Activated CD4-positive, alpha-beta T cell treated with anti-CD3 and anti-CD28 coated beads, Interleukin-2, Interleukin-4, amounts not matched to agents 100 ng/mL and 50 ng/mL, durations not matched to agents 16 hours and 8 hours (primary cell): ENCODE results near the gene STPG1.

Source experiments
- DNase-seq: peaks from one replicate; pipeline ENCODE4 v3.0.0-alpha.2; 2020; ENCODE audit warnings: low spot score

STPG1 gene

DNA sequence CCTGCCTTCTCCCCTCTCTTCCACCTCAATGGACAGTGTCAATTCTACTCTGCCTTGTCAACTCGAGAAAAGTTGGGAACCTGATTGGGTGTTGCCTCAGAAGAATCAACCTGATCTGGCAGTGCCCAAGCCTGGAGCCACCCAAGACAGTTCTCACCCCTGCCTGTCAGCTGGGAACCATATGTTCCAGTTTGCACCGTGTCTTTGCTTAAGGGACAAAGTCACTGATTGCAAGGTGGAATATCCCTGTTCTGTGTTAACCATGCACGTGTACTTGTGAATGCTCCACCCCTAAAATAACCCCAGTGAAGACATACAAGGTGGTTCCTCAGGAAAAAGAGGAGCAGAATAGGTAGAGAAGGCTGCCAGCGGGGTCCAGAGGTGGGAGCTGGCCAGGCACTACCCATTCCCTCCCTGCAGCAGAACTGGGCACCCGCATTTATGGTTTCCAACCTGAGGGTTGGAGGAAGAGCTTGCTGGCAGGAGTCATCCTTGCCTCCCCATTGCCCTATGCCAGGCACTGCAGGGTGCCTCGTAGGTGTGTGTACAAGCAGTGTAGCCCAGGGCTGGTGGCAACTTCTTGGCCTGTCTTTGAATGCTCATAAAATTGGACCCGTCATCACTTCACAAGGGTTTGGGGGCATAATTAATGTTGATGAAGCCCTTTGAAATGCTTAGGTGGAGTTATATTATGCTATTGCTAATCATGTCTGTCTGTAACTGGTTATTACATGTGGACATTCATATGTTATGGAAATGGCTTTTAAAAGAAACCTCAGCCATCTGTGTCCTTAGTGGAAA lies 13.4 kb upstream of the STPG1 start:
- DNase-seq = no peak

DNA sequence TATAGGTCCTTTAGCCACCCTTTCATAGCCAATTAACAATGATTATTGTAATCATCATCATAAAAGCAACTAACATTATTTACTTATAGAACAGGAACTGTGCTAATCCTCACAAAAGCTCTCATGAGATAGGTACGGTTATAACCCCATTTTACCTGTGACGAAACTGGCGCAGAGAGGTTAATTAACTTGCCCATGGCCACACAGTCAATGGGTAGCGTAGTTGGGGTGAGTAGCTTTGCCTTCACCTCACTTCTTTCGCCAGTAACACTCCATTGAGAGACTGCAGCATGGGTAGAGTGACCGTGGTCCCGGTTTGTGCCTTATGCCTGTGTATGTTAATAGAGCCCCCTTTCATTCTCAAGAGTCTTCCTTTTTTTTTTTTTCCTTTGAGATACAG lies 12.3 kb upstream of the STPG1 start:
- no peak for DNase-seq

DNA sequence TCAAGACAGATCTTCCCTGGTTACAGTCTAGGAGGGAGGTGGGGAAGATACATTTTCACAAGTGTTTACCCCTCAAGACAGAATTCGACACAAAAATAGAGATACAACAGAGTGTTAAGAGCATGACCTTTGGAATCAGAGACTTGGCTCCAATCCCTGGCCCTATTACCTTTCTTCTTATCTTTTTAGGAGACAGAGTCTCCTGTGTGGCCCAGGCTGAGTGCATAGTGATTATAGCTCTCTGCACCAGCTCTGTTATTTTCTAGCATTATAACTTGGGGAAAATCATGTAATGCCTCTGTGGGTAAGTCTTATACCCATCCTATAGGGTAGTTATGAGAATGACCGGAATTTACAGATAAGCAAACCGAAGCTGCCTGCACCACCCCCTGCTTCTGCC lies 11.9 kb upstream of the STPG1 start:
- DNase-seq = no peak

DNA sequence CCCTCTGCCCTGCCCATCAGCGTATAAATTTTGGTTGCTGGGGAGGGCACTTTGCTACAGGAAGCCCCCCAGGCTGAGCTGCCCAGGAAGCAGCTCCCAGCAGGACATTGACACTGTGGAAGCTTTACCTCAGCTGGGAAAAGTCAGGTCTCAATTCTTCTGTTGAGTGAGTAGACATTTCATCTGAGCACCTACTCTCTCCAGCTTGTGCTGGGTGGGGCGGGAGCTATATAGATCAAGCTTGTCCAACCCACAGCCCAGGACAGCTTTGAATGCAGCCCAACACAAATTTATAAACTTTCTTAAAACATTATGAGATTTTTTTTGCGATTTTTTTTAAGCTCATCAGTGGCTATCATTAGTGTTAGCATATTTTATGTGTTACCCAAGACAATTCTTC lies 11.4 kb upstream of the STPG1 start:
- DNase-seq = no peak

DNA sequence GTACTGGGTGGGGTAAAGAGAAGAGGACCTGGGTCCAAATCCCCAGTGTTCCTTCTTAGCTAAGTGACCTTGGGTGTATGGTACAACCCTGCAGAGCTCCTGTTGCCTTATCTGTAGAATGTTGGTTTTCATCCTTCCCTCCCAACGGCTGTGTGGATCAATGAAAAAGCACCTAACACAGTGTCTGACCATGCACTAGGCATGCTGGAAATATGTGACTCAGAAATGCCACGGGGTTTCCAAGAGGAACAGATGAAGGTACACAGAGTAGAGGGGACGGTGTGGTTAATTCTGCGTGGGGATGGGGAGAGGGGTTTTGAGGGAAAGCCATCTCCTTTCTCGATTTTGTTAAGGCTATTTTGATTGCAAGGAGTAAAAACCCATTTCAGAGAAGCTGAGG lies 10.6 kb upstream of the STPG1 start:
- no peak for DNase-seq

DNA sequence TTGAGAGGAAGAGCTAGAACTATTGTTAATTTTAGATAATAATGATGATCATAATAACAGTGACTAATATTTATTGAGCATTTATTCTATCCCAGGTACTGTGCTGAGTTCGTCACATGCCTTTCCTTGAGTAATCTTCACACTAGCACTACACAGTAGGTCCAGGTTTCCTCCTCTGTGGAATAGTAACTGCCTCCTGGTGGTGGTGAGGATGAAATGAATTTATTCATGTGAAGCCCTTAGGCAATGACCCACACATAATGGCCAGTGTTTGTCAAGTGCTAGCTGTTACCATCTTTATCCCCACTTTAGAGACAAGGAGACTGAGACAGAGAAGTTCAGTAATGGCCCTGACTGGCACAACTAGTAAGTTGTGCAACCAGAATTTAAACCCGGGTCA lies 7.9 kb upstream of the STPG1 start:
- no peak for DNase-seq

DNA sequence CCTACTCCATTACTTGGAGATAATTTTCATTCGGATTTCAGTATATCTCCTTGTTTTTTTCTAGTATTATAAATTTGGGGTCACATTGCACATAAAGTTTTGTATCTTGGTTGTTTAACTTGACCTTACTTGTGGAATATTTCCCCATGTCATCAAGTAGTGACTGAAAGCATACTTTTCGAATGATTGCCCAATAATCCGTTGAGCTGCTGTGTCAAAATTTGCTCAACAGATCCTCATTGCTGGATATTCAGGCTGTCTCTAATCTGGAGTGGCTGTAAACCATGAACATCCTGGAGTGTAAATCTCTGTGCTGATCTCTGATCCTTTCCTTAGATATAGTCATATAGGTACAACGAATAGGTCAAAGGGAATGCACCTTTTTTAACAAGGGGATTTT lies 7.0 kb upstream of the STPG1 start:
- no peak for DNase-seq

DNA sequence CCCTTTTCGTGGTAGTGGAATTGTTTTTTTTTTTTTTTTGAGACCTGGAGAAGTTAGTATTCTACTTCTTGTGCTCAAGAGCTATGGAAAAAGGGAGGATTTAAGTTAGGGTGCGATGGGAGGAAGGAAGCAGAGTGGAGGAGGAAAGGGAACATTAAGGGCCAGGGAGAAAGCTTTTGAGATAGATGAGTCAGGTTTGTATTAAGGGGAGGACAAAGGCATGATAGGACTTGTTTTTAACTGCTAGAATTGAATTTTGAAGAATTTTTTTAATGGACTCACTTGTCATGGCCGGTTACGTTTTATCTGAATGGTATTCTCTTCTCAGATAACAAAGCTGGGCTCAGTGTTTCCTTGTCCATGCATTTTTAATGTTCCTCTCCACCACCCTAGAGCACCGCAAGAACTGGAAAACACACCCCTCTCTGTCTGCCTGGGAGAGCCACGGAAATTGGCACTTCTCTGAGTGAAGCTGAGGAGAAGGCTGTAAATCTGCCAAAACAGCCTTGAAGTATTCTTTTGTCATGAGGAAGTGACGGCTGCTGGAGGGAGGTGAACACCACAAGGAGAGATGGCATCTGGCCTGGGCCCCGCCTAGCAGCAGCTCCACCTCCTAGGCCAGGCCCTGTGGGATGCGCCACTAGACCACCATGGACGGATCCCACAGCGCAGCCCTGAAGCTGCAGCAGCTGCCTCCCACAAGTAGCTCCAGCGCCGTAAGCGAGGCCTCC lies 5.5 kb upstream of the STPG1 start:
- no peak for DNase-seq

DNA sequence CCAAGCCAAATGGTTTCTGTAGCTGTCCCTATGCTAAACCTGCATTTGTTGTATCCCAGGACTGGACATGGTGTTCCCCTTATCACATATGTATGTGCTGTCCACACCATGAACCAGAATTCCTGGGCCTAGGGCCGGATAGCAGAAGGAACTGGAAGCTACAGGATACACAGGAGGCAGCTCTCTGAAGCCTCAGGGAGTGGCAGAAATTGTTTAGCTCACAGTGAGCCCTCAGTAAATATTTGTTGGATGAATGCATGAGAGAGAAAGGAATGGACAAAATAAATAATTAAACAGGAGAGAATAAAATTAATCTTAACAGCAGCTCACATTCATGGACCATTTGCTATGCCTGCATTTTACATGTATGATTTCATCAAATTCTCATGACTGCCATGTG lies 4.1 kb upstream of the STPG1 start:
- DNase-seq = no peak

DNA sequence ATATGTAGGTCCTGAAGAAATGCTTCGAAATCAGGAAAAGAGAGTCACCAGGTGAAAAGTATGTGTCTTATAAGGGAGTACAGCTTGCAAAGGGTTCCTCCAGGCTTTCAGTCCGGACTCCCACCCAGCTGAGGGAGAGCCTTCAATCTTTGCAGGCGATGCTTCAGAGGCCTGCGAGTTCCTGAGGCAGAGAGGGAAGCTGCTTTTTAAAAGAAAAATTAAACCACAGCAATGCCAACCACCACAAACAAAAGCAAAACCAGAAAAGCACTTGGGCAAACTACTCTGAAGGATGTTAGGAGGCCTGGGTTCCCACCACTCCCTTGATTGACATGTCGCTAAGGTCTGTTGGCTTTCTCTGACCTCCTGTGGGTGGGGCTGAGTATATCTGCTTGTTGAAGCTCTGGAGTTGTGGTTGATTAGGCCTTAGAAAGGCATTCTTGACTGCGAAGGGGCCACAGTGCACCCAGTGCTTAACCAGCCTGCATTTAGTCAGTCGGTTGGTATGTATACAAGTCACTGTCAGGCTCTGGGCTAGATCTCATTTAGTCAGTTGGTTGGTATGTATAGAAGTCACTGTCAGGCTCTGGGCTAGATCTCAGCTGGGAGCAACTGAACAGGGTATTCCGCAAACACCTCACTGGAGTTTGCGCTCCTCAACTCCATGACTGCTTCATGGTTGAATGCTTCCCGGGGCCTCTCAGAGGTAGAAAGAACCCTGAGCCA lies 3.2 kb upstream of the STPG1 start:
- peak; percentile 67 for DNase-seq

DNA sequence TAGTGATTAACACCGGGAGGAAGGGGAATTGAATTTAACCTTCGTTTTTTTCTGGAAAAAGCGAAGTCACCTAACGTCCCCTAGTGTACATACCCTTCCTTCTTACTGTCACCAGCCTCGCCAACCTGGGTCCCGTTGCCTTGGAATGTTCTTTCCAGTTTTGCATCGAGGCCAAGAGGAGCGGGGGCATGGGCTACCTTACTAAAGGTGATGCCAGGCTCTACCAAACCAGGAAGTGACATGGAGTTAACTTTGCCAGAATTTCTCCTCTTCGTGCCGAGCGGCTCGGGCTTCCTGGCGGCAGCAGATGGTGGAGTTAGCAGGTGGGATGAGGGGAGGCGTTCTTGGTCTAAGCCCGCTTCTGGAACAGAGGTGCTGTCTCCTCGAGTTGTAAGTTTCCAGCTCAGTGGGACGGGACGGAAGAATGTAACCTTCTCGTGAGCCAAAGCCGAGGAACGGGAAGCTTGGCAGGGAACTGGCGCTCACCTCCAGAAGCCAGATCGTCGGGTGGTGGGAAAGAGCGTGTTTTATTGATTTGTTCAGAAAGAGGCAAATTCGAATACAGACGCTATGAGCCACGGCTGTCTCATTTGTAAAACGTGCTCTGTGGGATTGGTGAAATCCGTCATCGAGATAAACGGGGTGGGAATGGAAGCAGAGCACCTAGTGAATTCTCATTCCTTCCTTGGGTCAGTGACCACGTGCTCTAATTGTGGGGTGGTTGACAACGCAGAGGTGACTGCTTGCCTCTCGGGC lies 2.5 kb upstream of the STPG1 start:
- DNase-seq = no peak

DNA sequence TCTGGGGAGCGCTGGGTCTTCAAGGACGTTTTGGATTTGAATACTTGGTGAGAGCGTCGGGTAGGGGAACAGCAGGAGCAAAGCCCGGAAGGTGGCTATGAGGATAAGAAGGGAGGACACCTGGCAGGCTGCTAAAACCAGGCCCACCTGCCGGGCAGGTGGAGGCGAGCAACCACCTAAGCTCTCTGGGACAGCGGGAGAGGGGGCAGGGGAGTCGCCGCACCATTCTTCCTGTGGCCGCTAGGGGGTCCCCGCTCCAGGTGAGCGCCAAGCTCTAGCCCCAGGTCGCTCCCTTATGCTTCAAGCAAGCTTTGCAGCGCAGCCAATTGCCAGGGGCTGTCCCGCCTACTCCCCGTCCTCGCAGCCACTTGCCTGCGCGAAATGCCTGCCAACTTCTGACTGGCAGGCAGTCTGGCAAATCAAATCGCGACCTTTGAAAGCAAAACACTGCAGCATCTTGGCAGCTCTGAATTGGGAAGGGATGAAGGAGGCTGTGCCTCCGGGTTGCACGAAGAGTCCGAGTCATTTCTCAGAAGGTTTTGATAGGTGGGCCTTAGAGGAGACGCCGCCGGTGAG lies 1.8 kb upstream of the STPG1 start, which contains the start of gene NIPAL3:
NIPAL3 (plus strand) TSS at position 469 of the 576 bp plus-strand sequence. CDS start 3,746 bp downstream, outside the sequence.
- DNase-seq = peak; percentile 99

DNA sequence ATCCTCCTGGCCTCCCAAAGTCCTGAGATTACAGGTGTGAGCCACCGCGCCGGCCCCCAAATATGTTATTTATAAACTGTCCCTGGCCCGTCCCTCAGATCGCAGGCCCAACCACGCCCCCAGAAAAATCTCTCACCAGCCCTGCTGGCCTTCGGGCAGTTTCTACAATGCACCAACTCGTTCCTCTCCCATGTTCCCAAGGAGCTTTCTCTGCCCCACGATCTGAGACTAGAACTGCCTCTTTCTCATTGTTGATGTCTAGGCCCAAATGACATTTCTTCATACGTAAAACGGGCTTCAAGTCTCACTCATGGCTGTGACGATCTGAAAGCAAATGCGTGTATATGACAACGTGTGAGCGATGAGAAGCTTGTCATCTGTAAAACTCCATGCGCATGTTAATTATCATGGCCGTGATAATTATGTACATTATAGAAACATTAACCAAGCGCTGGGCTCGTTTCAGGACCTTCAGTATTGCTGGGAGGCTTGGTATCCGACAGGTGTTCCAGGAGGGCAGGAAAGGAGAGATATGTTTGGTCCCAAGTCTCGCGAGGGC lies 1.3 kb upstream of the STPG1 start:
- no peak for DNase-seq

DNA sequence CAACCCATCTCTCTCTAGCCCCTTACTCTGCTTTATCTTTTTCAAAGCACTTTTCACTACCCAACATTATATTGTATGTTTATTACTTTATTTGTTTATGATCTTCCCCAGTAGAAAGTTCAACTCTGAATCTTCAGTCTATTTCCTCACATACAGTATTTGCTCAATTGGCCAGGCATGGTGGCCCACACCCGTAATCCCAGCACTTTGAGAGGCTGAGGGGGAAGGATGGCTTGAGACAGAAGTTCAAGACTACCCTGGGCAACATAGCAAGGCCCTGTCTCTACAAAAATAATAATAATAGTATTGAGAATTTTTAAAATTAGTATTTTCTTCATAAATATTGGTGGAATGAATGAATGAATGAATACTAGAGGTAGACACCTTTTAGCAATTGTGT lies 1.2 kb downstream of the STPG1 start:
- DNase-seq = no peak

DNA sequence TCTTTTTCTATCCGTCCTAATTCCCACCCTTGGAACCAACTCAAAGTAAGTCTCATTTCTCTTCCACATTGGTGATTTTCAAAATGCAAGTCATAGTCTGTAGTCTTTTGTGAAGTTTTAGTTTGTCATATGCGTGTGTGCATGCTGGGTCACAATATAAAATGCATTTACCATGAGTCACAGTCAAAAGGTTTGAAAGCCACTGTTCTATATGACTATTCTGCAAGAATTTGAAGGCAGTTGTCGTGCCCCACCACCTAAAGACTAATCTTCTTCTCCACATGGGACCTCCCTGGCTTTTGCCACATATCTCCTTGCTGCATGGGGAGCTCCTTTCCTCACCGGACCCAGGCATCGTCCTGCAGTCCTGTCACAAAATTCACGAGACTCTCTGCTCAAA lies 1.6 kb downstream of the STPG1 start:
- no peak for DNase-seq

DNA sequence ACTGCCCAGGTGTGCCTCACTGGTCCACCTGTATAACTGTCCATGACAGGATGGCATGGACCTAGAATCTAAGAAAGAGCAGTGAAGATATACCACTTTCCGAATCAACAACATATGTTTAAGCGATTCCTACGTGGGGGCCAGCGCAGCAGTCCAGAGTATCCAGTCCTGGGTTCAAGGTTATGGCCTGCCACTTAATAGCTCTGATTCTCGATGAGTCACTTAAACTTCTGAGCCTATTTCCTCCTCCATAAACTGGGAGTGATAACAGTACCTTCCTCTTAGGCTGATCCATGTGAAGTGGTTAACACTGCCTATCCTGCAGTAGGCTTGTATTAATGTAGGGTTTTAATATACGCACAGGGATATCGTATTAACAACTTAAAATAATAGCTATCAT lies 2.8 kb downstream of the STPG1 start:
- DNase-seq = no peak

DNA sequence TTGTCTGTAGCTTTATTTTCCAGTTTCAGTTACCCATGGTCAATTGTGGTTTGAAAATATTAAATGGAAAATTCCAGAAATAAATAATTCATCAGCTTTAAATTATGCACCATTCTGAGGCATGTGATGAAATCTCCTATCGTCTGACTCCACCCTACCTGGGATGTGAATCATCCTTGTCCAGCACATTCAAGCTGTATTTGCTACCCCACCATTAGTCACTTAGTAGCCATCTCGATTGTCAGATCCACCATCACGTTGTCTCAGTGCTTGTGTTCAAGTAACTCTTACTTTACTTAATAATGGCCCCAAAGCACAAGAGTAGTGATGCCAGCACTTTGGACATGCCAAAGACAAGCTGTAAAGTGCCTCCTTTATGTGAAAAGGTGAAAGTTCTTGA lies 4.0 kb downstream of the STPG1 start:
- DNase-seq = no peak

DNA sequence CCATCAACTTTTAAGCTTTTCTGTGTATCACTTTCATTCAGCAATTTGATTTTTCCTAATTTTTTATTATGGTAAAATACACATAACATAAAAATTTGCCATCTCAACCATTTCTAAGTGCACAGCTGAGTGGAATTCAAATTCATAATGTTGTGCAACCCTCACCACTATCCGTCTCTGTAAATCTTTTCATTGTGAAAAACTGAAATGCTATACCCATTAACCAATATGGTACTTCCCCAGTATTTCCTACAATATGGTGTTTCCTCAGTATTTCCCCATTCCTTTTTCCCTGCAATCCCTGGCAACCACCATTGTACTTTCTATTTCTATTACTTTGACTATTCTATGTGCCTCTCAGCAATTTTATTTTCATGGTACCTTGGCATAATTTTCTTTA lies 6.8 kb downstream of the STPG1 start:
- DNase-seq = no peak

DNA sequence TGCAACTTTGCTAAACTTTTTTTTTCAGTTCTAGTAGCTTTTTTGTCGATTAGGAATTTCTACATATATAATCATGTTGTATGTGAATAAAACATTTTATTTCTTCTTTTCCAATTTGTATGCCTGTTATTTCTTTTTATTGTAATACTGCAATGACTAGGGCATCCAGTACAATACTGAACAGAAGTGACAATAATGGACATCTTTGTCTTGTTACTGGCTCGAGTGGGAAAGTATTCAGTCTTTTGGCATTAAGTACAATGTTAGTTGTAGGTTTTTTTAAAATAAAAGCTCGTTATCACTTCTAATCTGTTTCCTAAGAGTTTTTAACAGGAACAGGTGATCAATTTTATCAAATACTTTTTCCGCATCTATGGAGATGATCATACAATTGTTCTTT lies 9.8 kb downstream of the STPG1 start:
- no peak for DNase-seq

DNA sequence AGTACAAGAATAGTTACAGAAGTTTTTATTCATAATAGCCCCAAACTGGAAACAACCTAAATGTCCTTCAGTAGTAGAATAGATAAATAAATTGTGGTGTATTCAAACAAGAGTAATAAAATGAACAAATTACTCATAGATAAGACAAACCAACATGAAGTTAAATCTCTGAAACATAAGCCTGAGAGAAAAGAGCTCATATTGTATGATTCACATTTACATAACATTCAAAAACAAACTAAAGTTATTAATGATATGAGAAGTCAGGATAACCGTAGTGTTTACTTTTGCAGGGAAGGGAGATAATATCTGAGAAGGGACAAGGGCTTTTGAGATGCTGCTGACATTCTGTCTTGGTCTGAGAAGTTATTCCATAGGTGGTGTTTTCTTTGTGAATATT lies 13.5 kb downstream of the STPG1 start:
- DNase-seq = no peak

DNA sequence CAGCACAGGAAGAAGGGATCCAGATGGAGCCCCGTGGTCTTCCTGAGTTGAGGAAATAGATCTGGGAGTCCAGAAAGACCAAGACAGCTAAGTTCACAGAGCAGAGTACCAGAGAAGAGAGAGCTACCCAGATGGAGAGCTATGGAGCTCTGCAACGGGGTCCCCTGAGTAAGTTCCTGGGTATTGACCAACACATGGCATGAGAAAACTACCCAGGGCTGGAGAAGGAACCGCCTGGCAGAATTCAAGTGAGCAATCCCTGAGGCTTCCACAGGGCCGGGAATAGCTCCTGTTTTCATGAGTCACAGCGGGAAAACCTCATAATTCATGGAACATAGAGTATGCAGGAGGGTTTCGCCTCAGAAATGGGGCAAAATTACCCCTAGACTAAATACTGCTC lies 19.7 kb downstream of the STPG1 start:
- no peak for DNase-seq
